H1 (cell line): Measurements from ENCODE around the gene CDKN3.

ENCODE experiments used
- EZH2 ChIP-seq: fragments of 200-600 bp; sonication (generic); IDR thresholded peaks from 2 replicates; pipeline ENCODE4 v1.7.1; 2012; ENCODE audit warnings: low read depth, mild to moderate bottlenecking, moderate library complexity, low read length, inconsistent platforms; ENCODE audit not compliant: severe bottlenecking
- GTF2F1 ChIP-seq: IDR thresholded peaks from 2 replicates; pipeline ENCODE4 v1.6.1; 2012; ENCODE audit warnings: low read depth, low read length, improper control_type of control experiment, borderline replicate concordance
- POLR2AphosphoS5 ChIP-seq: IDR thresholded peaks from 2 replicates; pipeline ENCODE4 v1.6.1; 2011; ENCODE audit warnings: low read depth, low read length
- TEAD4 ChIP-seq: IDR thresholded peaks from 2 replicates; pipeline ENCODE4 v1.6.1; 2012; ENCODE audit warnings: low read depth, low read length, inconsistent platforms, mixed read lengths
- TF ChIP-seq, protein P1 (sequence below), 3 experiments: IDR thresholded peaks; 1 replicate in 2 of 3; 2 replicates in 1 of 3; pipeline versions ENCODE4 v1.5.1 to v1.6.1; 2011; ENCODE audit warnings: low read length in 3 of 3, mild to moderate bottlenecking in 3 of 3, inconsistent platforms in 2 of 3, low read depth in 1 of 3, moderate library complexity in 1 of 3; ENCODE audit not compliant: insufficient read depth in 1 of 3; ENCODE audit errors: control extremely low read depth in 1 of 3

DNA sequence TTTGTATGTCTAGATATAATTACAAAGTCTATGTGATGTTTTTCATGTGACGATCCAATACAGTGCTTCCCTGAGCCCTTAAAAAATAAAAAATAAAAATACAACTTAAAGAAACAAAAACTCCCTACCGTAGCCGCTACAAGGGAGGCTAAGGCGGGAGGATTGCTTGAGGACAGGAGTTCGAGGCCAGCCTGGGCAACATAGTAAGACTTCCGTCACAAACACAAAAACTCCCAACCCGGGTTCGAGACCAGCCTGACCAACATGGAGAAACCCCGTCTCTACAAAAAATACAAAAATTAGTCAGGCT lies 669 bp upstream of the CDKN3 start:
- no peak for TF ChIP-seq EZH2
- TF ChIP-seq GTF2F1 = no peak
- TF ChIP-seq, protein P1, sequence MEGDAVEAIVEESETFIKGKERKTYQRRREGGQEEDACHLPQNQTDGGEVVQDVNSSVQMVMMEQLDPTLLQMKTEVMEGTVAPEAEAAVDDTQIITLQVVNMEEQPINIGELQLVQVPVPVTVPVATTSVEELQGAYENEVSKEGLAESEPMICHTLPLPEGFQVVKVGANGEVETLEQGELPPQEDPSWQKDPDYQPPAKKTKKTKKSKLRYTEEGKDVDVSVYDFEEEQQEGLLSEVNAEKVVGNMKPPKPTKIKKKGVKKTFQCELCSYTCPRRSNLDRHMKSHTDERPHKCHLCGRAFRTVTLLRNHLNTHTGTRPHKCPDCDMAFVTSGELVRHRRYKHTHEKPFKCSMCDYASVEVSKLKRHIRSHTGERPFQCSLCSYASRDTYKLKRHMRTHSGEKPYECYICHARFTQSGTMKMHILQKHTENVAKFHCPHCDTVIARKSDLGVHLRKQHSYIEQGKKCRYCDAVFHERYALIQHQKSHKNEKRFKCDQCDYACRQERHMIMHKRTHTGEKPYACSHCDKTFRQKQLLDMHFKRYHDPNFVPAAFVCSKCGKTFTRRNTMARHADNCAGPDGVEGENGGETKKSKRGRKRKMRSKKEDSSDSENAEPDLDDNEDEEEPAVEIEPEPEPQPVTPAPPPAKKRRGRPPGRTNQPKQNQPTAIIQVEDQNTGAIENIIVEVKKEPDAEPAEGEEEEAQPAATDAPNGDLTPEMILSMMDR (IDR thresholded peaks at IDR 0.05; ENCODE audit: control extremely low read depth in 1 of 3, insufficient read depth in 1 of 3, low read depth in 1 of 3, low read length in 3 of 3) = no peak
- no peak for TF ChIP-seq TEAD4
- TF ChIP-seq POLR2AphosphoS5 = no peak
